Stimulated activated CD8-positive, alpha-beta memory T cell treated with anti-CD3 and anti-CD28 coated beads, Interleukin-4, amount 100 ng/mL, for 48 hours (primary cell): Measurements from ENCODE around the gene U2AF2.

Experiments used
- DNase-seq: peaks from one replicate; pipeline ENCODE4 v3.0.0-alpha.2; 2020

The U2AF2 gene

GRCh38 chr19:55720214-55720746 lies 65.4 kb downstream of the U2AF2 start:
- no peak for DNase-seq

GRCh38 chr19:55720801-55721200 lies 66.0 kb downstream of the U2AF2 start:
- DNase-seq, result no peak

- no peak for DNase-seq
These were observed 68.7 kb downstream of the U2AF2 start for GRCh38 chr19:55723491-55723890.
